H1 (cell line): Measurements from ENCODE around the gene COL20A1. TPM values are rescaled to one million over a fixed set of nuclear protein-coding genes. Genes with fewer than 3 reads are reported as not detected.

ENCODE experiments used
- CTCF ChIA-PET: fragments of 300-600 bp; sonication (Branson Sonifier 250); formaldehyde crosslinking; loops from one replicate; lab custom pipeline; 2021; ENCODE audit not compliant: partially characterized antibody; lab: Charles Lee
- POLR2A ChIA-PET: fragments of 300-600 bp; sonication (Branson Sonifier 250); formaldehyde crosslinking; loops from one replicate; lab custom pipeline; 2021; ENCODE audit warnings: inconsistent platforms; ENCODE audit not compliant: partially characterized antibody; lab: Charles Lee
- DNase-seq, 2 experiments: peaks; one replicate each; pipeline versions ENCODE4 v3.0.0 to v3.0.0-alpha.2; 2010 to 2022; ENCODE audit warnings: low spot score in 2 of 2, low read depth in 1 of 2, mixed read lengths in 1 of 2
- FAIRE-seq: peaks from 2 replicates; lab custom pipeline; 2011; peaks lifted over from hg19 to GRCh38; lab: Jason Lieb, UNC
- H2AFZ ChIP-seq: 2 replicates; pipeline ENCODE4 v1.8.1; 2012; ENCODE audit warnings: low read length, inconsistent platforms
- H2AK5ac ChIP-seq: 2 replicates; pipeline ENCODE4 v1.6.1; 2013; ENCODE audit warnings: low read depth, low read length
- H2BK120ac ChIP-seq: replicated peaks from 2 replicates; pipeline ENCODE3; 2013; ENCODE audit warnings: low read depth, low read length, inconsistent platforms
- H2BK12ac ChIP-seq: 2 replicates; pipeline ENCODE4 v1.6.1; 2013; ENCODE audit warnings: low read depth, low read length
- H2BK15ac ChIP-seq: 2 replicates; pipeline ENCODE4 v1.6.1; 2013; ENCODE audit warnings: low read length
- H2BK20ac ChIP-seq: 2 replicates; pipeline ENCODE4 v1.6.1; 2013; ENCODE audit warnings: low read length
- H2BK5ac ChIP-seq: 2 replicates; pipeline ENCODE4 v1.6.1; 2013; ENCODE audit warnings: low read depth, low read length
- H3K14ac ChIP-seq: 2 replicates; pipeline ENCODE4 v1.6.1; 2013; ENCODE audit warnings: inconsistent platforms; ENCODE audit not compliant: insufficient read length
- H3K18ac ChIP-seq: 2 replicates; pipeline ENCODE4 v1.6.1; 2013; ENCODE audit warnings: low read length; ENCODE audit errors: extremely low read depth
- H3K23ac ChIP-seq: 2 replicates; pipeline ENCODE4 v1.6.1; 2013; ENCODE audit warnings: inconsistent platforms; ENCODE audit not compliant: insufficient read length
- H3K23me2 ChIP-seq: 2 replicates; pipeline ENCODE4 v1.6.1; 2013; ENCODE audit warnings: low read depth, low read length
- H3K27ac ChIP-seq: 2 replicates; pipeline ENCODE4 v1.6.1; 2011; ENCODE audit warnings: low read depth, low read length, inconsistent platforms
- H3K27me3 ChIP-seq, 4 experiments: replicated peaks in 1 of 4; 1 replicate in 1 of 4; 2 replicates in 3 of 4; pipeline versions ENCODE4 v1.6.1 to v1.8.1; 2011 to 2013; ENCODE audit warnings: low read length in 3 of 4, mild to moderate bottlenecking in 3 of 4, inconsistent platforms in 2 of 4, mixed read lengths in 2 of 4, moderate library complexity in 1 of 4; ENCODE audit not compliant: control insufficient read depth in 3 of 4, insufficient read depth in 3 of 4; ENCODE audit errors: extremely low read depth in 1 of 4
- H3K36me3 ChIP-seq, 4 experiments: 2 replicates each; pipeline versions ENCODE4 v1.6.1 to v1.8.1; 2011 to 2013; ENCODE audit warnings: mild to moderate bottlenecking in 4 of 4, low read length in 3 of 4, moderate library complexity in 2 of 4, control low read depth in 1 of 4, inconsistent platforms in 1 of 4; ENCODE audit not compliant: insufficient read depth in 4 of 4, control insufficient read depth in 2 of 4
- H3K4ac ChIP-seq: replicated peaks from 2 replicates; pipeline ENCODE3; 2013; ENCODE audit warnings: low read length, low read depth, mixed read lengths, inconsistent platforms; ENCODE audit not compliant: insufficient read length
- H3K4me1 ChIP-seq, 4 experiments: replicated peaks in 1 of 4; 1 replicate in 1 of 4; 2 replicates in 3 of 4; pipeline versions ENCODE4 v1.6.1 to v1.8.1; 2011 to 2013; ENCODE audit warnings: low read length in 3 of 4, inconsistent platforms in 2 of 4, mixed read lengths in 1 of 4; ENCODE audit not compliant: insufficient read depth in 4 of 4, control insufficient read depth in 3 of 4
- H3K4me2 ChIP-seq, 2 experiments: 2 replicates each; pipeline versions ENCODE4 v1.6.1 to v1.8.1; 2011 to 2013; ENCODE audit warnings: low read depth in 2 of 2, low read length in 2 of 2, control low read depth in 1 of 2, inconsistent platforms in 1 of 2, mild to moderate bottlenecking in 1 of 2; ENCODE audit not compliant: insufficient read depth in 1 of 2
- H3K4me3 ChIP-seq, 4 experiments: fragments of 200-600, 300-600 bp in 1 of 4; sonication (generic), shearing (Covaris generic), sonication (Bioruptor Twin) in 1 of 4; 2 replicates each; pipeline versions ENCODE4 v1.5.1 to v1.8.1; 2011 to 2016; ENCODE audit warnings: low read length in 4 of 4, low read depth in 3 of 4, control low read depth in 2 of 4, inconsistent platforms in 2 of 4, mild to moderate bottlenecking in 2 of 4, mixed read lengths in 1 of 4, moderate library complexity in 1 of 4; ENCODE audit not compliant: insufficient read depth in 2 of 4; ENCODE audit errors: extremely low read depth in 1 of 4
- H3K56ac ChIP-seq: replicated peaks from 2 replicates; pipeline ENCODE3; 2013; ENCODE audit warnings: low read depth, mild to moderate bottlenecking, mixed read lengths, low read length, inconsistent platforms; ENCODE audit not compliant: insufficient read length
- H3K79me1 ChIP-seq: 2 replicates; pipeline ENCODE4 v1.6.1; 2013; ENCODE audit warnings: low read depth, low read length, control low read depth
- H3K79me2 ChIP-seq, 2 experiments: 2 replicates each; pipeline versions ENCODE4 v1.6.1 to v1.8.1; 2012 to 2013; ENCODE audit warnings: low read length in 2 of 2, mild to moderate bottlenecking in 2 of 2, inconsistent platforms in 1 of 2; ENCODE audit not compliant: insufficient read depth in 2 of 2, control insufficient read depth in 1 of 2
- H3K9ac ChIP-seq, 4 experiments: replicated peaks in 1 of 4; 1 replicate in 1 of 4; 2 replicates in 3 of 4; pipeline versions ENCODE4 v1.6.1 to v1.8.1; 2011 to 2013; ENCODE audit warnings: low read depth in 3 of 4, low read length in 3 of 4, control low read depth in 2 of 4, mild to moderate bottlenecking in 2 of 4, moderate library complexity in 2 of 4, inconsistent platforms in 1 of 4; ENCODE audit errors: extremely low read depth in 1 of 4
- H3K9me3 ChIP-seq, 2 experiments: 2 replicates each; pipeline versions ENCODE4 v1.6.1 to v1.8.1; 2012 to 2013; ENCODE audit warnings: mild to moderate bottlenecking in 2 of 2, moderate library complexity in 2 of 2, control low read depth in 1 of 2, inconsistent platforms in 1 of 2, low read depth in 1 of 2, low read length in 1 of 2, mixed read lengths in 1 of 2; ENCODE audit not compliant: insufficient read depth in 2 of 2
- H4K20me1 ChIP-seq, 2 experiments: replicated peaks in 1 of 2; 2 replicates each; pipeline versions ENCODE3 to v1.8.1; 2011 to 2013; ENCODE audit warnings: inconsistent platforms in 2 of 2, low read length in 2 of 2, mild to moderate bottlenecking in 1 of 2; ENCODE audit not compliant: insufficient read depth in 2 of 2, control insufficient read depth in 1 of 2
- H4K5ac ChIP-seq: 2 replicates; pipeline ENCODE4 v1.6.1; 2013; ENCODE audit warnings: low read length, low read depth, mixed read lengths, inconsistent platforms; ENCODE audit not compliant: insufficient read length
- H4K8ac ChIP-seq: 2 replicates; pipeline ENCODE4 v1.8.0; 2013; ENCODE audit warnings: mild to moderate bottlenecking, moderate library complexity, low read length, inconsistent platforms; ENCODE audit not compliant: insufficient read depth; ENCODE audit errors: extremely low read depth
- H4K91ac ChIP-seq: replicated peaks from 2 replicates; pipeline ENCODE3; 2013; ENCODE audit warnings: low read length, mixed read lengths, inconsistent platforms; ENCODE audit not compliant: insufficient read length
- BACH1 ChIP-seq: IDR thresholded peaks from 2 replicates; pipeline ENCODE4 v1.6.1; 2012; ENCODE audit warnings: low read length, improper control_type of control experiment
- BCL11A ChIP-seq, 2 experiments: IDR thresholded peaks; one replicate each; pipeline ENCODE4 v1.6.1; 2011; ENCODE audit warnings: low read depth in 2 of 2, low read length in 2 of 2, mild to moderate bottlenecking in 2 of 2
- CHD1 ChIP-seq: IDR thresholded peaks from 2 replicates; pipeline ENCODE4 v1.6.1; 2012; ENCODE audit warnings: low read depth, low read length, improper control_type of control experiment
- EGR1 ChIP-seq: IDR thresholded peaks from 2 replicates; pipeline ENCODE4 v1.6.1; 2011; ENCODE audit warnings: low read depth, low read length, borderline replicate concordance
- HDAC6 ChIP-seq: IDR thresholded peaks from one replicate; pipeline ENCODE4 v1.7.1; 2012; ENCODE audit warnings: low read depth, mild to moderate bottlenecking, inconsistent platforms, low read length, moderate library complexity
- KDM4A ChIP-seq: IDR thresholded peaks from one replicate; pipeline ENCODE4 v1.7.1; 2012; ENCODE audit warnings: low read depth, mild to moderate bottlenecking, moderate library complexity, low read length, inconsistent platforms; ENCODE audit not compliant: severe bottlenecking
- KDM5A ChIP-seq: fragments of 200-600 bp; IDR thresholded peaks from 2 replicates; pipeline ENCODE4 v1.7.1; 2012; ENCODE audit warnings: mild to moderate bottlenecking, low read length, inconsistent platforms, mixed read lengths
- MAFK ChIP-seq: IDR thresholded peaks from 2 replicates; pipeline ENCODE4 v1.6.1; 2012; ENCODE audit warnings: low read depth, mild to moderate bottlenecking, improper control_type of control experiment, low read length
- RAD21 ChIP-seq, 2 experiments: IDR thresholded peaks in 1 of 2; conservative IDR thresholded peaks in 1 of 2; 2 replicates each; pipeline ENCODE4 v1.6.1; 2011; ENCODE audit warnings: low read depth in 2 of 2, low read length in 2 of 2, improper control_type of control experiment in 1 of 2, inconsistent platforms in 1 of 2, mild to moderate bottlenecking in 1 of 2, moderate library complexity in 1 of 2
- SP4 ChIP-seq: IDR thresholded peaks from 2 replicates; pipeline ENCODE4 v1.6.1; 2012; ENCODE audit warnings: low read length, inconsistent platforms
- TAF1 ChIP-seq: IDR thresholded peaks from 2 replicates; pipeline ENCODE4 v1.6.1; 2011; ENCODE audit warnings: mild to moderate bottlenecking, low read depth, low read length
- WGBS, 2 experiments: shearing (Covaris generic) in 1 of 2; methylation state at CpG; one replicate each; pipeline versions ENCODE4 v1.1.6 to v1.1.7; 2013 to 2015; ENCODE audit warnings: low lambda C conversion rate in 2 of 2, mixed read lengths in 2 of 2, inconsistent platforms in 1 of 2, low coverage in 1 of 2, missing lambda C conversion rate in 1 of 2; ENCODE audit not compliant: insufficient replicate concordance in 2 of 2, insufficient coverage in 1 of 2, insufficient read length in 1 of 2; ENCODE audit errors: extremely low coverage in 1 of 2, missing lambda C conversion rate in 1 of 2; 5-methylcytosine and 5-hydroxymethylcytosine counted together
- polyA plus RNA-seq, 7 experiments: library from polyadenylated mRNA; depleted of rRNA in 3 of 7; stranded (reverse) in 5 of 7; unstranded in 2 of 7; fragments of >200 nt in 5 of 7; fragments of 200-250 nt in 2 of 7; gene quantifications; 1 replicate in 5 of 7; 2 replicates in 1 of 7; 4 replicates in 1 of 7; pipeline versions ENCODE4 v1.2.1 to v1.2.3, GENCODE V29; 2011 to 2013; ENCODE audit warnings: missing spikeins in 2 of 7, mixed read lengths in 2 of 7
- total RNA-seq: library from RNA; stranded (reverse); fragmentation: NEBNext Ultra II Directional; extraction: Animal tissue kit (Norgen Biotek cat#: 25700); gene quantifications from 2 replicates; pipeline ENCODE4 v1.2.1, GENCODE V29; 2021
- TF ChIP-seq, protein P1 (sequence below): IDR thresholded peaks from 2 replicates; pipeline ENCODE4 v1.6.1; 2012; ENCODE audit warnings: low read length, inconsistent platforms

COL20A1 gene
- total and polyA plus RNA-seq, 2 of the 8 experiments (the other 6 are each of a cell fraction or from before 2014, with no cell fraction given) = 0.19 to 0.21 TPM

DNA sequence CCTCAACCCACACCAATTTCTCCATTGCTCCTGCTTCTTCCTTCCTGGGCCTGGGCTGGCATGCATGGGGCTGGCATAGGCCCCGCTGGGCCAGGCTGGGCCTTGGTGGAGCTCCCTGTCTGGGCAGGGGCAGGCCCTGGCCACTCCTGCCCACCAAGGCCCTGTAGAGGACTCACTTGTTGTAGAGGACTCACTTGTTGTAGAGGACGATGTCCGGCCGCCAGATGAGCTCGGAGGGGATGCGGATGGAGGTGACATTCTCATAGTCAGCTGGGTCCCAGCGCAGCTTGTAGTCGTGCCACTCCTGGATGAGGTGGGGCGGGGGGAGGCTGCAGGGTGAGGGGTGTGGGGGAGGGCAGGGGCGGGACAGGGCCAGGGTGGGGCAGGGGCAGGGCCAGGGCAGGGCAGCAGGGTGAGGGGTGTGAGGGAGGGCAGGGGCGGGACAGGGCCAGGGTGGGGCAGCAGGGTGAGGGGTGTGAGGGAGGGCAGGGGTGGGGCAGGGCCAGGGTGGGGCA, 62.9 kb downstream of the COL20A1 start:
- ChIA-PET CTCF (interaction anchor here (2.7 kb wide), 1 partner anchor 132 kb away, joined by 9 read pairs; no protein-coding TSS in a partner anchor), POLR2A (no interaction called here)
- Histone ChIP-seq H3K36me3 (no peaks in the 10 kb centered on the region), H3K4me2 (no peak overlapping the region), H3K79me2 (no peaks in the 10 kb centered on the region), H3K4me3 (no peak overlapping the region), H4K5ac (no peak overlapping the region), H2BK15ac (no peak overlapping the region), H2AFZ (no peak overlapping the region), H2BK5ac (no peak overlapping the region), H4K91ac (no peak overlapping the region), H3K9me3 (peaks cover 0 to 5% of the 10 kb centered on the region in 2 experiments; a peak in 2 of 4 replicates), H3K27ac (no peak overlapping the region), H2BK120ac (no peak overlapping the region), H2BK20ac (no peak overlapping the region), H3K23ac (no peak overlapping the region), H4K8ac (no peak overlapping the region), H3K18ac (no peak overlapping the region), H3K4me1 (peaks cover 0 to 18% (median 13%) of the 10 kb centered on the region in 4 experiments; a peak in 5 of 7 replicates), H3K27me3 (peaks cover 0 to 9% (median 5%) of the 10 kb centered on the region in 4 experiments; a peak in 5 of 7 replicates), H2AK5ac (no peak overlapping the region), H4K20me1 (peaks cover 0 to 4% of the 10 kb centered on the region in 2 experiments), H2BK12ac (no peak overlapping the region), H3K9ac (no peak overlapping the region), H3K79me1 (no peaks in the 10 kb centered on the region), H3K23me2 (peaks cover 4% of the 10 kb centered on the region; the same call in 1 of the 2 replicates), H3K56ac (no peak overlapping the region), H3K4ac (no peak overlapping the region), H3K14ac (no peak overlapping the region)
- WGBS, 2 experiments = 94% methylated on average over 7 of the region's 11 CpGs; no CpG with 5 or more reads in 1 of the 2 experiments
- DNase-seq (no peak), FAIRE-seq (no peak)
- TF ChIP-seq HDAC6 = no peak
- no peak for TF ChIP-seq KDM5A
- TF ChIP-seq RAD21 (IDR thresholded peaks at IDR 0.05 in 1 of 2, conservative IDR thresholded peaks at IDR 0.05 in 1 of 2; ENCODE audit: low read depth in 2 of 2, low read length in 2 of 2) = no peak
- no peak for TF ChIP-seq TAF1
- no peak for TF ChIP-seq MAFK
- TF ChIP-seq SP4 = no peak
- TF ChIP-seq BCL11A (IDR thresholded peaks at IDR 0.05; ENCODE audit: low read depth in 2 of 2, low read length in 2 of 2) = no peak
- no peak for TF ChIP-seq BACH1
- TF ChIP-seq, protein P1, sequence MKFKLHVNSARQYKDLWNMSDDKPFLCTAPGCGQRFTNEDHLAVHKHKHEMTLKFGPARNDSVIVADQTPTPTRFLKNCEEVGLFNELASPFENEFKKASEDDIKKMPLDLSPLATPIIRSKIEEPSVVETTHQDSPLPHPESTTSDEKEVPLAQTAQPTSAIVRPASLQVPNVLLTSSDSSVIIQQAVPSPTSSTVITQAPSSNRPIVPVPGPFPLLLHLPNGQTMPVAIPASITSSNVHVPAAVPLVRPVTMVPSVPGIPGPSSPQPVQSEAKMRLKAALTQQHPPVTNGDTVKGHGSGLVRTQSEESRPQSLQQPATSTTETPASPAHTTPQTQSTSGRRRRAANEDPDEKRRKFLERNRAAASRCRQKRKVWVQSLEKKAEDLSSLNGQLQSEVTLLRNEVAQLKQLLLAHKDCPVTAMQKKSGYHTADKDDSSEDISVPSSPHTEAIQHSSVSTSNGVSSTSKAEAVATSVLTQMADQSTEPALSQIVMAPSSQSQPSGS = no peak
- TF ChIP-seq CHD1 = no peak
- TF ChIP-seq KDM4A = no peak
- no peak for TF ChIP-seq EGR1
